ENCODE measurements around the gene ETV4. TPM values are rescaled to one million over a fixed set of nuclear protein-coding genes. Genes with fewer than 3 reads are reported as not detected.

ETV4 gene
- total RNA-seq, 1 experiment from 2014 or later: 195 TPM

DNA sequence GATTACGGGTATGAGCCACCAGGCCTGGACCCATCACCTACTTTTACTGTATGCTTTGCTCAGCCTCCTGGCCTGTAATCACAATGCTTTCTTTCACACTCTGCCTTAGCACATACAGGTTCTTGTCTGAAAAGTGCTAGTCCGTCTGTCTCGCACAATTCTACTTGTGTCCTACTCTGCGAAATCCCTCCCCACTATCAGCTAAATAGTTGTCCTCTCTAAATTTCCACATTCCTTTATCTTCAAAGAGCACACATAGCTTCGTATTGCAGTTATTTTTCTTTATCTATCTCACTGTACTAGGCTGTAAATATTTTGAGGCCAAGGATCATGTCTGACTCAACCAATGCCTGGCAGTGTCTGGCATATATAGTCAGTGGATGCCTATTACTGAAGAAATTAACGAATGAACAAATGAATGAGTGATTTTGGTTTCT is 38.5 kb upstream of the ETV4 start:
- no peaks in the 10 kb centered on the region; the same call in 1 of the 2 replicates for H3K36me3 Mint-ChIP-seq
- H3K4me1 Mint-ChIP-seq: peaks cover 1% of the 10 kb centered on the region
- ATAC-seq (no peak), DNase-seq (ENCODE audit: low spot score) (no peak)
- ChIA-PET CTCF (interaction anchor here (2.6 kb wide), 1 partner anchor 89 kb away, joined by 8 read pairs; no protein-coding TSS in a partner anchor), POLR2A (no interaction called here)
- no peak overlapping the region for H3K4me3 Mint-ChIP-seq
- no peak overlapping the region for H3K27ac Mint-ChIP-seq
- no peaks in the 10 kb centered on the region for H3K27me3 Mint-ChIP-seq (ENCODE audit: low read depth)
- peaks cover 3% of the 10 kb centered on the region; the same call in 1 of the 2 replicates for H3K9me3 Mint-ChIP-seq
- TF ChIP-seq, protein P1, sequence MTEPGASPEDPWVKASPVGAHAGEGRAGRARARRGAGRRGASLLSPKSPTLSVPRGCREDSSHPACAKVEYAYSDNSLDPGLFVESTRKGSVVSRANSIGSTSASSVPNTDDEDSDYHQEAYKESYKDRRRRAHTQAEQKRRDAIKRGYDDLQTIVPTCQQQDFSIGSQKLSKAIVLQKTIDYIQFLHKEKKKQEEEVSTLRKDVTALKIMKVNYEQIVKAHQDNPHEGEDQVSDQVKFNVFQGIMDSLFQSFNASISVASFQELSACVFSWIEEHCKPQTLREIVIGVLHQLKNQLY (CRISPR knock-in tag; IDR thresholded peaks at IDR 0.05): no peak
- TF ChIP-seq GABPB1 (CRISPR knock-in tag; IDR thresholded peaks at IDR 0.05): peak; percentile 73

DNA sequence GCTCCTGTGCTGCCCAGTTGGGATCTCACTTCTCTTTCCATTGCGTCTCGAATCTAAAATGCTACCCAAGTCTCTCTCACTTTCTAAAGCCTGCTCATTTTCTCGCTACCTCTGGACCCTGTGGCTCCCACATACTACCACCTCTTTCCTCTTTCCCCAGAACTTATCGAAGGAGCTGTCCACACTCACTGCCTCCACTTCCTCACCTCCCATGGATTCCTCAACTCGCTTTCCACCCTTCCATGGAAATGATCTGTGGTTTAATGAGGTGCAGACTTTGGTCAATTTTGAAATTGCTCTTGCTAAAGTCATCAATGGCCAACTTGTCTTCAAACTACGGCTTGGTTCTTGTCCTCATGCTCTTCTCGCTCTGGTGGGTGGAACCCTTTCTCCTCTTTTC is 37.2 kb upstream of the ETV4 start:
- H3K9me3 Mint-ChIP-seq: peaks cover 3% of the 10 kb centered on the region; the same call in 1 of the 2 replicates
- no peak overlapping the region for H3K4me3 Mint-ChIP-seq
- no peak overlapping the region for H3K27ac Mint-ChIP-seq
- H3K27me3 Mint-ChIP-seq (ENCODE audit: low read depth): no peaks in the 10 kb centered on the region
- ChIA-PET CTCF (interaction anchor here (2.6 kb wide), 1 partner anchor 90 kb away, joined by 8 read pairs; no protein-coding TSS in a partner anchor), POLR2A (interaction anchor here (0.6 kb wide), 1 partner anchor 88 kb away, joined by 7 read pairs; no protein-coding TSS in a partner anchor)
- TF ChIP-seq FOXP1 (CRISPR knock-in tag; IDR thresholded peaks at IDR 0.05; ENCODE audit: borderline replicate concordance) (no peak), TEAD1 (CRISPR knock-in tag; IDR thresholded peaks at IDR 0.05) (no peak), SMAD4 (CRISPR knock-in tag; IDR thresholded peaks at IDR 0.05) (no peak), FOXK1 (CRISPR knock-in tag; IDR thresholded peaks at IDR 0.05) (no peak), ZBTB21 (CRISPR knock-in tag; IDR thresholded peaks at IDR 0.05; ENCODE audit: borderline replicate concordance) (no peak), CREB1 (CRISPR knock-in tag; IDR thresholded peaks at IDR 0.05) (no peak), RORB (CRISPR knock-in tag; IDR thresholded peaks at IDR 0.05) (no peak), CBFB (CRISPR knock-in tag; IDR thresholded peaks at IDR 0.05; ENCODE audit: low read depth) (no peak), ZNF138 (CRISPR knock-in tag; conservative IDR thresholded peaks at IDR 0.05) (no peak), ELF4 (CRISPR knock-in tag; IDR thresholded peaks at IDR 0.05; ENCODE audit: low read depth) (no peak), HMGA2 (CRISPR knock-in tag; IDR thresholded peaks at IDR 0.05) (no peak), TCF7 (CRISPR knock-in tag; IDR thresholded peaks at IDR 0.05; ENCODE audit: low read depth) (no peak), ZNF263 (CRISPR knock-in tag; IDR thresholded peaks at IDR 0.05; ENCODE audit: low read depth) (no peak)
- TF ChIP-seq, protein P2, sequence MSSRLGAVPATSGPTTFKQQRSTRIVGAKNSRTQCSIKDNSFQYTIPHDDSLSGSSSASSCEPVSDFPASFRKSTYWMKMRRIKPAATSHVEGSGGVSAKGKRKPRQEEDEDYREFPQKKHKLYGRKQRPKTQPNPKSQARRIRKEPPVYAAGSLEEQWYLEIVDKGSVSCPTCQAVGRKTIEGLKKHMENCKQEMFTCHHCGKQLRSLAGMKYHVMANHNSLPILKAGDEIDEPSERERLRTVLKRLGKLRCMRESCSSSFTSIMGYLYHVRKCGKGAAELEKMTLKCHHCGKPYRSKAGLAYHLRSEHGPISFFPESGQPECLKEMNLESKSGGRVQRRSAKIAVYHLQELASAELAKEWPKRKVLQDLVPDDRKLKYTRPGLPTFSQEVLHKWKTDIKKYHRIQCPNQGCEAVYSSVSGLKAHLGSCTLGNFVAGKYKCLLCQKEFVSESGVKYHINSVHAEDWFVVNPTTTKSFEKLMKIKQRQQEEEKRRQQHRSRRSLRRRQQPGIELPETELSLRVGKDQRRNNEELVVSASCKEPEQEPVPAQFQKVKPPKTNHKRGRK (CRISPR knock-in tag; IDR thresholded peaks at IDR 0.05; ENCODE audit: borderline replicate concordance): no peak
- TF ChIP-seq, protein P3, sequence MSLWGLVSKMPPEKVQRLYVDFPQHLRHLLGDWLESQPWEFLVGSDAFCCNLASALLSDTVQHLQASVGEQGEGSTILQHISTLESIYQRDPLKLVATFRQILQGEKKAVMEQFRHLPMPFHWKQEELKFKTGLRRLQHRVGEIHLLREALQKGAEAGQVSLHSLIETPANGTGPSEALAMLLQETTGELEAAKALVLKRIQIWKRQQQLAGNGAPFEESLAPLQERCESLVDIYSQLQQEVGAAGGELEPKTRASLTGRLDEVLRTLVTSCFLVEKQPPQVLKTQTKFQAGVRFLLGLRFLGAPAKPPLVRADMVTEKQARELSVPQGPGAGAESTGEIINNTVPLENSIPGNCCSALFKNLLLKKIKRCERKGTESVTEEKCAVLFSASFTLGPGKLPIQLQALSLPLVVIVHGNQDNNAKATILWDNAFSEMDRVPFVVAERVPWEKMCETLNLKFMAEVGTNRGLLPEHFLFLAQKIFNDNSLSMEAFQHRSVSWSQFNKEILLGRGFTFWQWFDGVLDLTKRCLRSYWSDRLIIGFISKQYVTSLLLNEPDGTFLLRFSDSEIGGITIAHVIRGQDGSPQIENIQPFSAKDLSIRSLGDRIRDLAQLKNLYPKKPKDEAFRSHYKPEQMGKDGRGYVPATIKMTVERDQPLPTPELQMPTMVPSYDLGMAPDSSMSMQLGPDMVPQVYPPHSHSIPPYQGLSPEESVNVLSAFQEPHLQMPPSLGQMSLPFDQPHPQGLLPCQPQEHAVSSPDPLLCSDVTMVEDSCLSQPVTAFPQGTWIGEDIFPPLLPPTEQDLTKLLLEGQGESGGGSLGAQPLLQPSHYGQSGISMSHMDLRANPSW (CRISPR knock-in tag; conservative IDR thresholded peaks at IDR 0.05; ENCODE audit: low read depth): no peak
- TF ChIP-seq, protein P4, sequence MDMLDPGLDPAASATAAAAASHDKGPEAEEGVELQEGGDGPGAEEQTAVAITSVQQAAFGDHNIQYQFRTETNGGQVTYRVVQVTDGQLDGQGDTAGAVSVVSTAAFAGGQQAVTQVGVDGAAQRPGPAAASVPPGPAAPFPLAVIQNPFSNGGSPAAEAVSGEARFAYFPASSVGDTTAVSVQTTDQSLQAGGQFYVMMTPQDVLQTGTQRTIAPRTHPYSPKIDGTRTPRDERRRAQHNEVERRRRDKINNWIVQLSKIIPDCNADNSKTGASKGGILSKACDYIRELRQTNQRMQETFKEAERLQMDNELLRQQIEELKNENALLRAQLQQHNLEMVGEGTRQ (CRISPR knock-in tag; IDR thresholded peaks at IDR 0.05): no peak
- TF ChIP-seq, protein P5, sequence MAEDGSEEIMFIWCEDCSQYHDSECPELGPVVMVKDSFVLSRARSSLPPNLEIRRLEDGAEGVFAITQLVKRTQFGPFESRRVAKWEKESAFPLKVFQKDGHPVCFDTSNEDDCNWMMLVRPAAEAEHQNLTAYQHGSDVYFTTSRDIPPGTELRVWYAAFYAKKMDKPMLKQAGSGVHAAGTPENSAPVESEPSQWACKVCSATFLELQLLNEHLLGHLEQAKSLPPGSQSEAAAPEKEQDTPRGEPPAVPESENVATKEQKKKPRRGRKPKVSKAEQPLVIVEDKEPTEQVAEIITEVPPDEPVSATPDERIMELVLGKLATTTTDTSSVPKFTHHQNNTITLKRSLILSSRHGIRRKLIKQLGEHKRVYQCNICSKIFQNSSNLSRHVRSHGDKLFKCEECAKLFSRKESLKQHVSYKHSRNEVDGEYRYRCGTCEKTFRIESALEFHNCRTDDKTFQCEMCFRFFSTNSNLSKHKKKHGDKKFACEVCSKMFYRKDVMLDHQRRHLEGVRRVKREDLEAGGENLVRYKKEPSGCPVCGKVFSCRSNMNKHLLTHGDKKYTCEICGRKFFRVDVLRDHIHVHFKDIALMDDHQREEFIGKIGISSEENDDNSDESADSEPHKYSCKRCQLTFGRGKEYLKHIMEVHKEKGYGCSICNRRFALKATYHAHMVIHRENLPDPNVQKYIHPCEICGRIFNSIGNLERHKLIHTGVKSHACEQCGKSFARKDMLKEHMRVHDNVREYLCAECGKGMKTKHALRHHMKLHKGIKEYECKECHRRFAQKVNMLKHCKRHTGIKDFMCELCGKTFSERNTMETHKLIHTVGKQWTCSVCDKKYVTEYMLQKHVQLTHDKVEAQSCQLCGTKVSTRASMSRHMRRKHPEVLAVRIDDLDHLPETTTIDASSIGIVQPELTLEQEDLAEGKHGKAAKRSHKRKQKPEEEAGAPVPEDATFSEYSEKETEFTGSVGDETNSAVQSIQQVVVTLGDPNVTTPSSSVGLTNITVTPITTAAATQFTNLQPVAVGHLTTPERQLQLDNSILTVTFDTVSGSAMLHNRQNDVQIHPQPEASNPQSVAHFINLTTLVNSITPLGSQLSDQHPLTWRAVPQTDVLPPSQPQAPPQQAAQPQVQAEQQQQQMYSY (CRISPR knock-in tag; IDR thresholded peaks at IDR 0.05): no peak
- H3K36me3 Mint-ChIP-seq: no peaks in the 10 kb centered on the region; the same call in 1 of the 2 replicates
- peaks cover 15% of the 10 kb centered on the region for H3K4me1 Mint-ChIP-seq
- ATAC-seq (no peak), DNase-seq (ENCODE audit: low spot score) (no peak)
